GM12873 (cell line): ENCODE results near the gene PPP1R1C.

Experiments used
- TF ChIP-seq, protein P1 (sequence below): IDR thresholded peaks from 2 replicates; pipeline ENCODE4 v1.5.1; 2012; ENCODE audit warnings: low read depth, mild to moderate bottlenecking, moderate library complexity, low read length, control low read depth; ENCODE audit not compliant: insufficient read depth; ENCODE audit errors: missing control alignments

Gene PPP1R1C

DNA sequence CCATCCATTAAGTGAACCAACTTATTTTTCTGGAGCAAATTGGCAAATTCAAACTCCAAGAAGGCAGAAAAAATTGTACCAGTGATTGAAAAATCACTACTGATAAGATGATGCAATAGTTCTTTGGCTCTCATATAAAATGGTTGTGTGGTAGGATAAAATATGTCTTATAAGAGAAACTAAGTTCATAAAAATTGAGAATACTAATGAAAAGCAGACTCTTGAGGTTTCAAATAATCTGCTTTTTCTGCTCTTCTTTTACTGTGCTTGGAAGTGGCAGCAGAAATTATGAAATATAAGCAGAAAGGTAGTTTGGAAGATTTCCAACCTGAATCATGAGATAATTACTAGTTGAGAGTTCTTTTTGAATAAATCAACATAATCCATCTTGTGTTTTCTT lies 61.9 kb downstream of the PPP1R1C start:
- TF ChIP-seq, protein P1, sequence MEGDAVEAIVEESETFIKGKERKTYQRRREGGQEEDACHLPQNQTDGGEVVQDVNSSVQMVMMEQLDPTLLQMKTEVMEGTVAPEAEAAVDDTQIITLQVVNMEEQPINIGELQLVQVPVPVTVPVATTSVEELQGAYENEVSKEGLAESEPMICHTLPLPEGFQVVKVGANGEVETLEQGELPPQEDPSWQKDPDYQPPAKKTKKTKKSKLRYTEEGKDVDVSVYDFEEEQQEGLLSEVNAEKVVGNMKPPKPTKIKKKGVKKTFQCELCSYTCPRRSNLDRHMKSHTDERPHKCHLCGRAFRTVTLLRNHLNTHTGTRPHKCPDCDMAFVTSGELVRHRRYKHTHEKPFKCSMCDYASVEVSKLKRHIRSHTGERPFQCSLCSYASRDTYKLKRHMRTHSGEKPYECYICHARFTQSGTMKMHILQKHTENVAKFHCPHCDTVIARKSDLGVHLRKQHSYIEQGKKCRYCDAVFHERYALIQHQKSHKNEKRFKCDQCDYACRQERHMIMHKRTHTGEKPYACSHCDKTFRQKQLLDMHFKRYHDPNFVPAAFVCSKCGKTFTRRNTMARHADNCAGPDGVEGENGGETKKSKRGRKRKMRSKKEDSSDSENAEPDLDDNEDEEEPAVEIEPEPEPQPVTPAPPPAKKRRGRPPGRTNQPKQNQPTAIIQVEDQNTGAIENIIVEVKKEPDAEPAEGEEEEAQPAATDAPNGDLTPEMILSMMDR, result no peak

GRCh38 chr2:182048088-182048487 lies 62.4 kb downstream of the PPP1R1C start:
- TF ChIP-seq, protein P1, result no peak

DNA sequence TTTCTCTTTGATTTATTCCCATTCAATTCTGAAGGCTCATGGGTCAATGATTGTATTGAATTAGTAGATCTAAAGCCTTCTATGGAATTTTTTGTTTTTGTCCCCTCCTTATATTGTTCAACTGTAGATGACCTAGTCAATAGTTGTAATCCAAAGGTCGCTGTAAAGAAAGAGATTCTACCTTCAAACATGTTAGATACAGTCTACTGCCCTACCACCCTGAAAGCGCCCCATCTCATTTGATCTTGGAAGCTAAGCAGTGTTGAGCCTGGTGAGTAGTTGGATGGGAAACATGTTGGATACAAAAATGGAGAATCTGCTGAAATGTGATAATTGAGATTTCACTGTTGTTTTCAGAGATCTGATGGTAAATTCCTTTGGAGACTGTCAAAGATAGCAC lies 63.0 kb downstream of the PPP1R1C start:
- TF ChIP-seq, protein P1, result no peak

GRCh38 chr2:182049372-182050148 lies 63.9 kb downstream of the PPP1R1C start:
- TF ChIP-seq, protein P1, result no peak

DNA sequence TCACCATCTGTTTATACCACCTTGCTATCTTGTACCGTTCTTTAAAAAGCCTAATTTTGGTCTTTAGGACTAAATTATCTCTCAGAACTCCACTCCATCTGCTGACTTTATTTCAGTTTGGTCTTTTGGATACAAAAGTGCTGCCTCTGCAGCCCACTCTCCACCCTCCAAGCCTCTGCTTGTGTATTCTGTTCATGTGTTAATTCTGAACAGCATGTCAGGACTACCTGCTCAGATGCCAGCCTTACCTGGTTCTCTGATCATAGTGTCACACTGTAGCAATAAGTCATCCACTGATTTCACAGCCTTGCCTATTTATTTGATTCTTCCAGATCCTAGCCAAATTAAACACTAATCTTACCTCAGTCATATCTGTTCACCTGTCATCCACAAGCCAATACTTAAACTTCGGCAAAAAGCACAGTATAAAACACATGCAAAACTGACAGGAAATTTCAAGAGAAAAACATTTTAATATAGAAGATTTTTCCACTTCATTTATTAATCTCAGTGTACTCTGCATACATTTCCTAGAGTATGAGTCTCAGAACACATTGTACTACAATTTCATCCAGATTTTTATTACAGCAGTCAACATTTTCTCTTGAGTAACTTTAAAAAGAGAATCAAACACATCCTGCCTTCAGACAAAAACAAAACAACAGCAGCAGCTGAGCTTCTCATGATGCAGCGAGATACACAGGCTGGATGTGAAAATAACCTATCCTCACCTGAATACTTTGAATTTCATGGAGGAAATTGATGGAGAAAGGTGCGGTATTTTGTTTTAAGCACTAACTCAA lies 64.9 kb downstream of the PPP1R1C start:
- TF ChIP-seq, protein P1, result no peak

DNA sequence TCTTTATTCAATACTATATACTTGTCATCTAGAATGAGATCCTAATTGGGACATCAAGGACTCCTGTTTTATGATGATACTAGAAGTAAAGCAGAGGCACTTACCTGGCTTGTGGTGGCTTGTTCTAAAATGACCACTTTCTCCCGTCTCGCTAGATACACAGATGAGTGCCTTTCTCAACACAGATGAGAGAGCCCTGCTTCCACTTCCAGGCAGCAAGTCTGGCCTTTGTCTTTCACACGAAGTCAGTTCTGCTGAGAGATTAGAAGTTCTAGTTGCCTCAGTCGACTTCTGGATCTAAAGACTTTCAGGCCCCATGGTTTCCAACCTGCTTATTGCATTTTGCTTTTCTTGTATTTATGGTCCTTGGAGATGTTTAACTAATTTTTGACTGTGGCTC lies 70.3 kb downstream of the PPP1R1C start:
- TF ChIP-seq, protein P1, result no peak

DNA sequence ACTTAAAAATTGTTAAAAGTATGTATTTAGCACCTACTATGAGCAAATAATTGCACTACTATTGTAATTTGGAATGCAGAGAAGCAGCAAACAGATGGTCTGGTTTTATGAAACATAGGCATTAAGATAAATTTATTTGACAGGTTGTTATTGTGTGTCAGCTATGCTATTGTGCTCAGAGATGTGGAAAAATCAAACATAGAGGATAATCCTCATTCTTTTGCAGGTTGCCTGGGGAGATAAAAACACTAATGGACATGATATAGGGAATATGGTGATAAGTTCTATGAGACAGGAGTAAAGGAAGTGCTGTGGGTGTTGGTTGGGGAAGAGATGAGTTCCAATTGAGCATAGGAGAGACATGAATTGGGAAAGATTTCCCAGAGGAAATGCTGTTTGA lies 71.3 kb downstream of the PPP1R1C start:
- TF ChIP-seq, protein P1, result no peak
